CD8-positive, alpha-beta memory T cell (primary cell): ENCODE measurements around the gene GPRC5B. TPM values are rescaled to one million over a fixed set of nuclear protein-coding genes. Genes with fewer than 3 reads are reported as not detected.

Source experiments
- CTCF ChIA-PET: fragments of 350-600 bp; sonication (Branson Sonifier 250); formaldehyde crosslinking; loops from one replicate; lab custom pipeline; 2021; ENCODE audit warnings: antibody characterized with exemption; lab: Charles Lee
- POLR2A ChIA-PET: fragments of 350-600 bp; sonication (Branson Sonifier 250); formaldehyde crosslinking; loops from one replicate; lab custom pipeline; 2021; ENCODE audit warnings: antibody characterized with exemption; lab: Charles Lee
- DNase-seq, 5 donors: peaks; one replicate each; pipeline versions ENCODE4 v3.0.0 to v3.0.0-alpha.2; 2020 to 2022; ENCODE audit warnings: mixed read lengths in 1 of 5
- H3K27ac ChIP-seq: one replicate; pipeline ENCODE4 v1.7.0; 2013; ENCODE audit warnings: low read depth, mild to moderate bottlenecking, low read length, moderate library complexity
- H3K27me3 ChIP-seq: 2 replicates; pipeline ENCODE4 v1.7.0; 2013; ENCODE audit warnings: low read length, mild to moderate bottlenecking; ENCODE audit not compliant: insufficient read depth, poor library complexity, severe bottlenecking
- H3K36me3 ChIP-seq: 2 replicates; pipeline ENCODE4 v1.7.0; 2013; ENCODE audit warnings: mild to moderate bottlenecking, low read length, moderate library complexity; ENCODE audit not compliant: insufficient read depth
- H3K4me1 ChIP-seq: 2 replicates; pipeline ENCODE4 v1.7.0; 2013; ENCODE audit warnings: mild to moderate bottlenecking, low read length, moderate library complexity; ENCODE audit not compliant: insufficient read depth
- H3K4me3 ChIP-seq: 2 replicates; pipeline ENCODE4 v1.7.0; 2013; ENCODE audit warnings: mild to moderate bottlenecking, low read length
- H3K9me3 ChIP-seq: 2 replicates; pipeline ENCODE4 v1.7.0; 2013; ENCODE audit warnings: mild to moderate bottlenecking, low read length
- H3K27ac Mint-ChIP-seq, 8 donors: one replicate each; pipeline ENCODE4 v1.8.0; 2020 to 2021; ENCODE audit warnings: mixed read lengths in 8 of 8, mild to moderate bottlenecking in 6 of 8, inconsistent platforms in 3 of 8, moderate library complexity in 3 of 8
- H3K27me3 Mint-ChIP-seq, 2 donors: one replicate each; pipeline ENCODE4 v1.8.0; 2020 to 2021; ENCODE audit warnings: mixed read lengths in 2 of 2, mild to moderate bottlenecking in 1 of 2, moderate library complexity in 1 of 2
- H3K36me3 Mint-ChIP-seq, 3 donors: one replicate each; pipeline ENCODE4 v1.8.0; 2020 to 2021; ENCODE audit warnings: mixed read lengths in 3 of 3, inconsistent platforms in 1 of 3, mild to moderate bottlenecking in 1 of 3
- H3K4me1 Mint-ChIP-seq, 3 donors: one replicate each; pipeline ENCODE4 v1.8.0; 2020 to 2021; ENCODE audit warnings: mixed read lengths in 3 of 3, inconsistent platforms in 1 of 3, mild to moderate bottlenecking in 1 of 3
- H3K4me3 Mint-ChIP-seq, 7 donors: one replicate each; pipeline ENCODE4 v1.8.0; 2020 to 2021; ENCODE audit warnings: mixed read lengths in 7 of 7, mild to moderate bottlenecking in 6 of 7, moderate library complexity in 4 of 7, inconsistent platforms in 2 of 7
- H3K9me3 Mint-ChIP-seq, 5 donors: one replicate each; pipeline ENCODE4 v1.8.0; 2020 to 2022; ENCODE audit warnings: mixed read lengths in 5 of 5, mild to moderate bottlenecking in 3 of 5, moderate library complexity in 2 of 5, inconsistent platforms in 1 of 5
- polyA plus RNA-seq: library from polyadenylated mRNA; unstranded; fragments of 300-500 nt; fragmentation: Illumina TruSeq; gene quantifications from one replicate; pipeline ENCODE4 v1.2.3, GENCODE V29; 2021
- total RNA-seq, 2 experiments: library from RNA; stranded (reverse); gene quantifications; one replicate each; pipeline ENCODE4 v1.2.3, GENCODE V29; 2021

GPRC5B gene
- total and polyA plus RNA-seq, 3 experiments from 2014 or later, result 0.11 to 0.29 TPM; not detected in 1

DNA sequence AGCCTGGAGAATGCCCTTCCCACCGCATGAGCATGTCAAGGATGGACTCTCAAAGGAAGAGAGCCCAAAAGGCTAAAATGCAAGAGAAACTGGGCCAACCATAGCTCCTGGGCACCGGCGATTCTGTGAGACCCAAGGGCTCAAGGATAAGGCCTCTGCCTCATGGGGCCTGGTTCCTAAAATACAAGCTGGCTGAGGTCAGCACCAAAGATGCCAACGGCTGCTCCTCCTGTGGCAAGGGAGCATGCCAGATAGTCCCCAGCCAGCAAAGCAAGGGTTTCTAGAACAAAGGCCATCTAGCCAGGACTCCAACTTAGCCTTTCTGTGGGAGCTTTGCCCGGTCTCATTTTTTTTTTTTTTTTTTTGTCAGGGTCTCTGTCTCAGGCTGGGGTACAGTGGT, 20.1 kb downstream of the GPRC5B start:
- POLR2A ChIA-PET, result no interaction called here
- H3K36me3 Mint-ChIP-seq, result no peaks in the 10 kb centered on the region
- H3K4me3 Mint-ChIP-seq, result no peak overlapping the region
- DNase-seq, result no peak
- Histone ChIP-seq H3K27me3 (no peaks in the 10 kb centered on the region), H3K4me3 (no peak overlapping the region), H3K36me3 (no peaks in the 10 kb centered on the region), H3K27ac (no peak overlapping the region), H3K9me3 (no peaks in the 10 kb centered on the region), H3K4me1 (no peaks in the 10 kb centered on the region)
- H3K9me3 Mint-ChIP-seq, result no peaks in the 10 kb centered on the region
- peaks cover 0 to 9% of the 10 kb centered on the region in 2 donors for H3K27me3 Mint-ChIP-seq
- CTCF ChIA-PET, result no interaction called here
- no peak overlapping the region for H3K27ac Mint-ChIP-seq
- H3K4me1 Mint-ChIP-seq, result no peaks in the 10 kb centered on the region

DNA sequence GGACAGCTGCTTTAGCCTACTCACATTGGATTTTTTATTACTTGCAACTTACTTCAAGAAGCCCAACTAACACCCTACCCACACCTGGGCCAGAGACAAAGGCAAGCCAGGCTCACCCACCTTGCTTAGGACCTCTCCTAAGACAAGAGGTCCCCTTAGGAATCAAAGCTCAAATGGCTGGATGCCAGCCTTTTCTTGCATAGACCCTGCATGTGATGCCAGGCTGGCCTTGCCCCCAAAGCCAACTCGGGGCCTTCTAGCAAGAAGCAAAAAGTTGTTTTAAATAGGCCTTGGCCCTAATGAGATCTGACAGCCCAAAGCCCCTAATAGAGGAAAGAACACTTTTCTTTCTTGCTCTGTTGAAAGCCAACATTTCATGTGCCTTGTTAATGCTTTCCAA, 20.7 kb downstream of the GPRC5B start:
- CTCF ChIA-PET, result no interaction called here

GRCh38 chr16:19861811-19862327, 22.8 kb downstream of the GPRC5B start:
- CTCF ChIA-PET, result no interaction called here
- Mint-ChIP-seq H3K27me3 (peaks cover 0 to 3% of the 10 kb centered on the region in 2 donors), H3K36me3 (no peaks in the 10 kb centered on the region), H3K4me1 (no peaks in the 10 kb centered on the region), H3K4me3 (no peak overlapping the region), H3K9me3 (no peaks in the 10 kb centered on the region), H3K27ac (no peak overlapping the region)
- POLR2A ChIA-PET, result no interaction called here
- Histone ChIP-seq H3K27ac (no peak overlapping the region), H3K9me3 (no peaks in the 10 kb centered on the region), H3K36me3 (no peaks in the 10 kb centered on the region), H3K4me1 (no peaks in the 10 kb centered on the region), H3K4me3 (no peak overlapping the region), H3K27me3 (no peaks in the 10 kb centered on the region)
- DNase-seq, result no peak

More for the DNA sequence above, 20.7 kb downstream of the GPRC5B start:
- Histone ChIP-seq H3K4me3 (no peak overlapping the region), H3K9me3 (no peaks in the 10 kb centered on the region), H3K36me3 (no peaks in the 10 kb centered on the region), H3K4me1 (no peaks in the 10 kb centered on the region), H3K27ac (no peak overlapping the region), H3K27me3 (no peaks in the 10 kb centered on the region)
- peaks cover 0 to 9% of the 10 kb centered on the region in 2 donors for H3K27me3 Mint-ChIP-seq
- no peak for DNase-seq
- no peak overlapping the region for H3K4me3 Mint-ChIP-seq
- H3K9me3 Mint-ChIP-seq, result no peaks in the 10 kb centered on the region
- H3K4me1 Mint-ChIP-seq, result no peaks in the 10 kb centered on the region
- H3K27ac Mint-ChIP-seq, result no peak overlapping the region
- H3K36me3 Mint-ChIP-seq, result no peaks in the 10 kb centered on the region
- POLR2A ChIA-PET, result no interaction called here

DNA sequence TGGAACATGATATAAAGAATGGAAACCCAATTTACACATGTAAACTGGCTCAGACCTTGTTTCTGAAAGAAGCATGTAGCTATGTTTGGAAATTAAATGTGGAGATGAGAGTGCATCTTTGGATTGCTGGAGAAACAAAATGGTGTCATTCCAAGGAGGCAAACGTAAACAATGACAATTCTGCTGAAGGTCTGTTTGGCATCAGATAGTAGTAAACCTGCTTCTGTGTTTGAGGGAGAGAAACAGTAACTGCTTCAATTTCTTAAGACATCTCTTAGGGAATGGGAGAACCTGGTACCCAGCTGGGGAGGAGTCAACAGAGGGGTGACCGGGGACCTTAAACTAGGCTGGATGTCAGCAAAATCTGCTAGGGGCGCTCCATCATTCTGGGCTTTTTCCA, 23.5 kb downstream of the GPRC5B start:
- no peaks in the 10 kb centered on the region for H3K4me1 ChIP-seq
- no peaks in the 10 kb centered on the region for H3K9me3 ChIP-seq
- ChIA-PET CTCF (no interaction called here), POLR2A (no interaction called here)
- Mint-ChIP-seq H3K4me3 (no peak overlapping the region), H3K36me3 (no peaks in the 10 kb centered on the region), H3K4me1 (no peaks in the 10 kb centered on the region), H3K9me3 (no peaks in the 10 kb centered on the region), H3K27ac (no peak overlapping the region), H3K27me3 (no peaks in the 10 kb centered on the region)
- H3K27ac ChIP-seq, result no peak overlapping the region
- H3K4me3 ChIP-seq, result no peak overlapping the region
- no peak for DNase-seq
- H3K27me3 ChIP-seq, result no peaks in the 10 kb centered on the region
- no peaks in the 10 kb centered on the region for H3K36me3 ChIP-seq

GRCh38 chr16:19860166-19861041, 24.2 kb downstream of the GPRC5B start:
- CTCF ChIA-PET, result no interaction called here
- no peak for DNase-seq
- POLR2A ChIA-PET, result no interaction called here
- Mint-ChIP-seq H3K4me3 (no peak overlapping the region), H3K4me1 (no peaks in the 10 kb centered on the region), H3K27ac (no peak overlapping the region), H3K27me3 (no peaks in the 10 kb centered on the region), H3K36me3 (no peaks in the 10 kb centered on the region), H3K9me3 (no peaks in the 10 kb centered on the region)
- no peak overlapping the region for H3K4me3 ChIP-seq
- no peaks in the 10 kb centered on the region for H3K9me3 ChIP-seq
- no peaks in the 10 kb centered on the region for H3K27me3 ChIP-seq
- no peak overlapping the region for H3K27ac ChIP-seq
- no peaks in the 10 kb centered on the region for H3K36me3 ChIP-seq
- no peaks in the 10 kb centered on the region for H3K4me1 ChIP-seq

DNA sequence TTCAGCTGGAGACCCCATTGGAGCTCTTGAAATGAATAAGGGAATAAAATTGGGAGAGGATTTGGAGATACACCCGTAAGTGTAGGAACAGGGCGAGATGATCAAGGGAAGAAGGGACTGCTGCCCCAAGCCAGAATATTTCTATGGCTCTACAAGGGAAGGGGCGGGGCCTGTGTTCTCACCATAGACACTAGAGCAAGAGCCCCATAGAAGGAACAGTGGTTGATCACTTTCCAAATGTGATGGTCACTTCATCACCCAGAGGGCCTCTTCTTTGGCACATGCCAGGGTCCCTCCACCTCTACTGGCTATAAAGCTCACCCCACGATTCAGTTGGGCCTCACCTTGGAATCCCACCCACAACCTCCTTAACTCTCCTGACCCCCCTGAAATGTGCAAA, 25.0 kb downstream of the GPRC5B start:
- ChIA-PET POLR2A (no interaction called here), CTCF (no interaction called here)
- no peak for DNase-seq
- H3K36me3 ChIP-seq, result no peaks in the 10 kb centered on the region
- no peak overlapping the region for H3K27ac ChIP-seq
- no peaks in the 10 kb centered on the region for H3K9me3 Mint-ChIP-seq
- no peaks in the 10 kb centered on the region for H3K9me3 ChIP-seq
- H3K27me3 Mint-ChIP-seq, result no peaks in the 10 kb centered on the region
- no peaks in the 10 kb centered on the region for H3K4me1 Mint-ChIP-seq
- no peaks in the 10 kb centered on the region for H3K36me3 Mint-ChIP-seq
- no peak overlapping the region for H3K4me3 Mint-ChIP-seq
- no peak overlapping the region for H3K4me3 ChIP-seq
- no peak overlapping the region for H3K27ac Mint-ChIP-seq
- H3K4me1 ChIP-seq, result no peaks in the 10 kb centered on the region
- H3K27me3 ChIP-seq, result no peaks in the 10 kb centered on the region

- H3K36me3 ChIP-seq, result no peaks in the 10 kb centered on the region
- H3K27ac Mint-ChIP-seq, result no peak overlapping the region
- H3K4me1 Mint-ChIP-seq, result no peaks in the 10 kb centered on the region
- H3K9me3 ChIP-seq, result no peaks in the 10 kb centered on the region
- H3K4me3 ChIP-seq, result no peak overlapping the region
- H3K9me3 Mint-ChIP-seq, result no peaks in the 10 kb centered on the region
- H3K4me3 Mint-ChIP-seq, result no peak overlapping the region
- POLR2A ChIA-PET, result no interaction called here
- no peaks in the 10 kb centered on the region for H3K4me1 ChIP-seq
- DNase-seq, result no peak
- H3K27me3 Mint-ChIP-seq, result no peaks in the 10 kb centered on the region
- CTCF ChIA-PET, result no interaction called here
- no peaks in the 10 kb centered on the region for H3K27me3 ChIP-seq
- H3K27ac ChIP-seq, result no peak overlapping the region
- no peaks in the 10 kb centered on the region for H3K36me3 Mint-ChIP-seq
These were observed 25.5 kb downstream of the GPRC5B start for GRCh38 chr16:19859166-19859565.

GRCh38 chr16:19858340-19859018, 26.2 kb downstream of the GPRC5B start:
- ChIA-PET CTCF (no interaction called here), POLR2A (interaction anchor here (0.6 kb wide), 1 partner anchor 164 kb away, joined by 7 read pairs; no protein-coding TSS in a partner anchor)
- H3K27ac ChIP-seq, result no peak overlapping the region
- no peaks in the 10 kb centered on the region for H3K4me1 Mint-ChIP-seq
- no peaks in the 10 kb centered on the region for H3K36me3 ChIP-seq
- H3K9me3 Mint-ChIP-seq, result no peaks in the 10 kb centered on the region
- H3K27ac Mint-ChIP-seq, result no peak overlapping the region
- no peaks in the 10 kb centered on the region for H3K9me3 ChIP-seq
- no peaks in the 10 kb centered on the region for H3K27me3 Mint-ChIP-seq
- H3K4me1 ChIP-seq, result no peaks in the 10 kb centered on the region
- H3K4me3 ChIP-seq, result no peak overlapping the region
- no peak for DNase-seq
- no peaks in the 10 kb centered on the region for H3K27me3 ChIP-seq
- no peaks in the 10 kb centered on the region for H3K36me3 Mint-ChIP-seq
- H3K4me3 Mint-ChIP-seq, result no peak overlapping the region
